ENCODE measurements around the gene RAB26. TPM values are rescaled to one million over a fixed set of nuclear protein-coding genes. Genes with fewer than 3 reads are reported as not detected.

RAB26 gene
- total RNA-seq, 3 donors from 2014 or later = 3.5 to 3.9 TPM; not detected in 1

GRCh38 chr16:2148714-2149629 is 547 bp downstream of the RAB26 start:
- H3K9me3 ChIP-seq = no peaks in the 10 kb centered on the region
- TF ChIP-seq POLR2AphosphoS5 (IDR thresholded peaks at IDR 0.05) (no peak), POLR2A (IDR thresholded peaks at IDR 0.05) (no peak), CTCF (IDR thresholded peaks at IDR 0.05) (peak in 1 of 3 donors; percentile 20)
- intact Hi-C loops (cut with DNase I; ENCODE audit: low total_unique reads) = no loop called here
- no peaks in the 10 kb centered on the region for H3K27me3 ChIP-seq
- H3K4me1 ChIP-seq = peaks cover 24 to 34% of the 10 kb centered on the region in 2 donors
- peak overlapping the region; percentile 40 to 62 (median 57) for H3K4me3 ChIP-seq
- H3K36me3 ChIP-seq = no peaks in the 10 kb centered on the region
- no peak for DNase-seq (ENCODE audit: low spot score in 2 of 2)
- H3K27ac ChIP-seq = no peak overlapping the region

- intact Hi-C loops (cut with DNase I; ENCODE audit: low total_unique reads) = no loop called here
- DNase-seq (ENCODE audit: low spot score in 2 of 2) = no peak
- Histone ChIP-seq H3K4me3 (no peak overlapping the region), H3K27me3 (no peaks in the 10 kb centered on the region), H3K9me3 (no peaks in the 10 kb centered on the region), H3K27ac (no peak overlapping the region), H3K4me1 (peaks cover 27 to 37% of the 10 kb centered on the region in 2 donors), H3K36me3 (no peaks in the 10 kb centered on the region)
- TF ChIP-seq POLR2AphosphoS5 (IDR thresholded peaks at IDR 0.05) = no peak
- no peak for TF ChIP-seq CTCF (IDR thresholded peaks at IDR 0.05)
- TF ChIP-seq POLR2A (IDR thresholded peaks at IDR 0.05) = no peak
Observed at GRCh38 chr16:2149630-2150417, 1.4 kb downstream of the RAB26 start.

- H3K9me3 ChIP-seq = no peaks in the 10 kb centered on the region
- H3K4me3 ChIP-seq = no peak overlapping the region
- no peaks in the 10 kb centered on the region for H3K36me3 ChIP-seq
- intact Hi-C loops (cut with DNase I; ENCODE audit: low total_unique reads) = no loop called here
- H3K27me3 ChIP-seq = no peaks in the 10 kb centered on the region
- TF ChIP-seq POLR2A (IDR thresholded peaks at IDR 0.05) (no peak), POLR2AphosphoS5 (IDR thresholded peaks at IDR 0.05) (no peak), CTCF (IDR thresholded peaks at IDR 0.05) (no peak)
- DNase-seq (ENCODE audit: low spot score in 2 of 2) = no peak
- H3K27ac ChIP-seq = peak overlapping the region; percentile 49 to 51
- peaks cover 27 to 37% of the 10 kb centered on the region in 2 donors for H3K4me1 ChIP-seq
Observed at GRCh38 chr16:2150418-2151187, 2.2 kb downstream of the RAB26 start.

GRCh38 chr16:2151188-2152091 is 3.0 kb downstream of the RAB26 start:
- TF ChIP-seq POLR2A (IDR thresholded peaks at IDR 0.05) (no peak), CTCF (IDR thresholded peaks at IDR 0.05) (no peak), POLR2AphosphoS5 (IDR thresholded peaks at IDR 0.05) (no peak)
- DNase-seq (ENCODE audit: low spot score in 2 of 2) = no peak
- Histone ChIP-seq H3K9me3 (no peaks in the 10 kb centered on the region), H3K27me3 (no peaks in the 10 kb centered on the region), H3K4me1 (peaks cover 30 to 40% of the 10 kb centered on the region in 2 donors), H3K27ac (peak overlapping the region; percentile 49 to 51), H3K4me3 (peak overlapping the region in 1 of 3 donors; percentile 21), H3K36me3 (no peaks in the 10 kb centered on the region)
- intact Hi-C loops (cut with DNase I; ENCODE audit: low total_unique reads) = no loop called here

Data from breast epithelium (tissue), 4 donors.